Ovary (tissue), 3 donors: ENCODE measurements around the gene AP3B1.

Source experiments
- CTCF ChIP-seq, 3 donors: fragments of 450-650 bp in 2 of 3; fragments of 200-600 bp in 1 of 3; IDR thresholded peaks; one replicate each; pipeline versions ENCODE4 v1.5.1 to v1.8.0; 2016 to 2022; ENCODE audit warnings: antibody characterized with exemption in 3 of 3, mild to moderate bottlenecking in 1 of 3
- EP300 ChIP-seq: sonication (generic); formaldehyde crosslinking; IDR thresholded peaks from one replicate; pipeline ENCODE4 v1.6.1; 2017; ENCODE audit warnings: antibody characterized with exemption
- POLR2A ChIP-seq: fragments of 450-650 bp; IDR thresholded peaks from one replicate; pipeline ENCODE4 v1.6.1; 2017; ENCODE audit warnings: antibody characterized with exemption, mild to moderate bottlenecking, moderate library complexity
- donor health status: DM: no; HTN: no; CAD: no.

GRCh38 chr5:78274540-78275197 is 19.8 kb downstream of the AP3B1 start:
- TF ChIP-seq POLR2A (no peak), CTCF (IDR thresholded peaks at IDR 0.05) (no peak), EP300 (no peak)
